ENCODE measurements around the gene FBN2.
"Not testable (repeated sequence)": the region's sequence is repeated elsewhere in the genome, so short reads cannot be mapped to it uniquely, and the experiment has no call there.

The FBN2 gene

DNA sequence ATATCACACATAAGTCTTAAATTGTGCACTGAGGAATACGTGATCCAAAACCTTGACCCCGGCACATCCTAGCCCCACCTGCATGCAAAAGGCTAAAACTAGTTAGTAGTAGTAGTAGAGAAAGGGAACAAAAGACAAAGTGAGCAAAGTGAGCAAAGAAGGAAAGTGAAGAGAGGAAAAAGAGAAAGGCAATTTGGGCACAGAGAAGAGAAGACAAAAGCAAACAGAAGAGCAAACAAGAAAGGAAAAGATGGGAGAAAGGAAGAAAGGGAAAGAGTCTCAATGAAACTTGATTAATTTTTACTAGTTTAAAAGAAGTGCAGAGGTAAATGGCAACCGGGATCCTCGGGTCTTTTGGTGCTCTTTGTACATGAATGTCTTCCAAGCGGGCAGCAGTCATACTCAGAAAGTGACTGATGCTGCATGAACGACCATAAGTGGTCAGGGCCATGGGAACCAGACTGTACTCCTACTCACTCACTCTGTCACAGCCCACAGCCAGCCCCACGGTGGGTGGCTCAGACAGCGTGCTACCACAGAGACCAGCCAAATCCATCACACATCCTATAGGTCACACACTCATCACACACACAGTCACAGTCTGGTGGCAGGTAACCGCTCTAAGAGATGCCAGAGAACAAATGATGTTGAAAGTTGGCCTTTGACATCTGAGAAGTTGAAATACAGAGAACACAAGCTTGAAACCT lies 203.9 kb downstream of the FBN2 start:
- ATAC-seq (ENCODE audit: low read depth) (no peak; the same call in 2 of the 3 replicates), DNase-seq (ENCODE audit: low spot score) (no peak)
- TF ChIP-seq, protein P1, sequence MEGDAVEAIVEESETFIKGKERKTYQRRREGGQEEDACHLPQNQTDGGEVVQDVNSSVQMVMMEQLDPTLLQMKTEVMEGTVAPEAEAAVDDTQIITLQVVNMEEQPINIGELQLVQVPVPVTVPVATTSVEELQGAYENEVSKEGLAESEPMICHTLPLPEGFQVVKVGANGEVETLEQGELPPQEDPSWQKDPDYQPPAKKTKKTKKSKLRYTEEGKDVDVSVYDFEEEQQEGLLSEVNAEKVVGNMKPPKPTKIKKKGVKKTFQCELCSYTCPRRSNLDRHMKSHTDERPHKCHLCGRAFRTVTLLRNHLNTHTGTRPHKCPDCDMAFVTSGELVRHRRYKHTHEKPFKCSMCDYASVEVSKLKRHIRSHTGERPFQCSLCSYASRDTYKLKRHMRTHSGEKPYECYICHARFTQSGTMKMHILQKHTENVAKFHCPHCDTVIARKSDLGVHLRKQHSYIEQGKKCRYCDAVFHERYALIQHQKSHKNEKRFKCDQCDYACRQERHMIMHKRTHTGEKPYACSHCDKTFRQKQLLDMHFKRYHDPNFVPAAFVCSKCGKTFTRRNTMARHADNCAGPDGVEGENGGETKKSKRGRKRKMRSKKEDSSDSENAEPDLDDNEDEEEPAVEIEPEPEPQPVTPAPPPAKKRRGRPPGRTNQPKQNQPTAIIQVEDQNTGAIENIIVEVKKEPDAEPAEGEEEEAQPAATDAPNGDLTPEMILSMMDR (IDR thresholded peaks at IDR 0.05; ENCODE audit: poor library complexity, severe bottlenecking) = no peak
- Histone ChIP-seq H3K27ac (ENCODE audit: poor library complexity, severe bottlenecking) (no peak overlapping the region), H3K4me3 (ENCODE audit: severe bottlenecking) (no peak overlapping the region), H3K36me3 (ENCODE audit: low read depth) (peaks cover 100% of the 10 kb centered on the region), H3K4me1 (ENCODE audit: insufficient read depth, poor library complexity, severe bottlenecking) (no peaks in the 10 kb centered on the region), H3K9me3 (ENCODE audit: severe bottlenecking) (no peaks in the 10 kb centered on the region), H3K27me3 (ENCODE audit: insufficient read depth, poor library complexity, severe bottlenecking) (no peaks in the 10 kb centered on the region)

DNA sequence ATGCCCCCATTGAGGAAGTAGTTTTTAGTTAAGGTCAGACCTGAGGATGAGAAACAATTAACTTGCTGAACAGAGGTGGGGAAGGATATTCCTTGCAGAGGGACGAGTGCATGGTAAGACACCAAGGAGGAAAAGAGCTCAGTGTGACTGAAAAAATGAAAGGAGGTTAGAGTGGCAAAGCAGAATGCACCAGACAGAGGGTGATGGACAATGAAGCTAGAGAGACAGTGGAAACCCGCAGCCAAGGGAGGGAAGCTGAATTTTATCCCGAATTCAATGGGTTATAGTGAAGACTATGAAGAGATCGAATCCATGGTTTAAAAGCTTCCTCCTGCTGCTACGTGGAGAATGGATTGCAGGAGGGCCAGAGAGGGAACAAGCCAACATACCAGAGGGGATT lies 206.8 kb downstream of the FBN2 start:
- TF ChIP-seq, protein P1 (IDR thresholded peaks at IDR 0.05; ENCODE audit: poor library complexity, severe bottlenecking) = no peak
- H3K4me3 ChIP-seq (ENCODE audit: severe bottlenecking) = no peak overlapping the region
- DNase-seq (ENCODE audit: low spot score) (no peak), ATAC-seq (ENCODE audit: low read depth) (no peak)
- H3K27ac ChIP-seq (ENCODE audit: poor library complexity, severe bottlenecking) = no peak overlapping the region
- H3K4me1 ChIP-seq (ENCODE audit: insufficient read depth, poor library complexity, severe bottlenecking) = no peaks in the 10 kb centered on the region
- no peaks in the 10 kb centered on the region for H3K9me3 ChIP-seq (ENCODE audit: severe bottlenecking)
- H3K27me3 ChIP-seq (ENCODE audit: insufficient read depth, poor library complexity, severe bottlenecking) = no peaks in the 10 kb centered on the region
- H3K36me3 ChIP-seq (ENCODE audit: low read depth) = peaks cover 100% of the 10 kb centered on the region

DNA sequence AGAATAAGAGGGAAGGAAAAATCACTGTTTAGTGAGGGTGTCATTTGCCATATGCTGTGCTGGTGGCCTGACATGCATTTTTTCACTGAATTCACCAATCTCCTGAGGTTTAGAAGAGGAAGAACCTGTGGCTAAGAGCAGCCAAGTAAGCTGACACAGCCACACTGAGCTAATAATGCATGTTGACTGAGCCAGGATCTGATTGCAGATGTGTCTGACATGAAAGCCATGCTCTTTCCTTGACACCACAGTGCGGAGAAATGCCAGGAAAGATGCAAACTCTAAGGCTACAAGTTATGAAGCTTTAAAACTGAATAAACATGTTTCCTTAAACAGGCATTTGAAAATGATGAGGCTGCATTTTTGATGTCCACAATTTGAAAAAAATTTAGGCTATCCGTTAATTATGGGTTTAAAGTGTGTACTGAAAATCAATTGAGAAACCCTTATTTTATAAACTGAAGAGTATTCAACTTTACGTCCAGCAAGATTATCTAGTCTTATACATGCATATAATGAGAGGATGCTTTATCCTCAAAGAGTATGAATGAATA lies 208.6 kb downstream of the FBN2 start:
- Histone ChIP-seq H3K36me3 (ENCODE audit: low read depth) (peaks cover 95% of the 10 kb centered on the region), H3K27ac (ENCODE audit: poor library complexity, severe bottlenecking) (no peak overlapping the region), H3K9me3 (ENCODE audit: severe bottlenecking) (no peaks in the 10 kb centered on the region), H3K4me1 (ENCODE audit: insufficient read depth, poor library complexity, severe bottlenecking) (no peaks in the 10 kb centered on the region), H3K27me3 (ENCODE audit: insufficient read depth, poor library complexity, severe bottlenecking) (no peaks in the 10 kb centered on the region), H3K4me3 (ENCODE audit: severe bottlenecking) (no peak overlapping the region)
- DNase-seq (ENCODE audit: low spot score) = no peak
- TF ChIP-seq, protein P1 (IDR thresholded peaks at IDR 0.05; ENCODE audit: poor library complexity, severe bottlenecking) = no peak
- ATAC-seq (ENCODE audit: low read depth) = no peak

DNA sequence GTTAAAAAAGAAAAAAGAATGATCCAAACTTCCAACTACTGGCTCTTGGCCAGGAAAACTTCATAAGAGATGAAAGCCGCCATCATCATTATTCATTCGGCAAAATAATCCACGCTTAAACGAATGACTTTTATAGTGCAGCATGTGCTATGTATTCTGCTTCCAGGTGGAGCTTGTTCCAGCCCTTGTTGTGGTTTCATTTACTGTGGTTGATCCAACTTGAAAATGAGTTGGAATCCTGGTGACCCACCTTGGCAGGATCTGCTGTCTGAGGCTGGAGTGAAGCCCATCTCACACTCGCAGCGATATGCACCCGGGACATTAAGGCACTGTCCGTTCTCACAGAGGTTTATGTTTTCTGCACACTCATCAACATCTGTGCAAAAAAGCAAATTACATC lies 209.6 kb downstream of the FBN2 start:
- ATAC-seq (ENCODE audit: low read depth) = no peak
- no peaks in the 10 kb centered on the region for H3K4me1 ChIP-seq (ENCODE audit: insufficient read depth, poor library complexity, severe bottlenecking)
- TF ChIP-seq, protein P1 (IDR thresholded peaks at IDR 0.05; ENCODE audit: poor library complexity, severe bottlenecking) = no peak

DNA sequence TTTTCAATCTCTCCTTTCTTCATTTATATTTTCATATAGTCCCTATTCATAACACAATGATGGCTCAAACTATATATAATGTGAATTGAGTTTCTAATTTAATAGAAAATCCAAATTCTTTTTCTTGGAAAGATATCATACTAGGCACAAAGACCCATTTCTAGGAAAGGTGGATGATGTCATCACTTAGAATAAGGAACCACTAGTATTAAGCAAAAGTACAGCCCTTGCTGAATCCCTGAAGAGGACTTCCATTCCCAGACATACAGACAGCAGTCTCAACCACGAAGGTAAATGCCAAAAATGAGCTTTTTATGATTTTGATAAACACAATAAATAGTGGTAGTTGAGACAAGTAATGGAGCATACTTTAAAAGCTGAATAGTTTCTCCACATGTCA lies 210.0 kb downstream of the FBN2 start:
- H3K4me3 ChIP-seq (ENCODE audit: severe bottlenecking) = no peak overlapping the region
- DNase-seq (ENCODE audit: low spot score) (no peak), ATAC-seq (ENCODE audit: low read depth) (no peak)
- H3K9me3 ChIP-seq (ENCODE audit: severe bottlenecking) = no peaks in the 10 kb centered on the region
- H3K36me3 ChIP-seq (ENCODE audit: low read depth) = peaks cover 80% of the 10 kb centered on the region
- no peak overlapping the region for H3K27ac ChIP-seq (ENCODE audit: poor library complexity, severe bottlenecking)
- H3K27me3 ChIP-seq (ENCODE audit: insufficient read depth, poor library complexity, severe bottlenecking) = no peaks in the 10 kb centered on the region
- TF ChIP-seq, protein P1 (IDR thresholded peaks at IDR 0.05; ENCODE audit: poor library complexity, severe bottlenecking) = no peak
- H3K4me1 ChIP-seq (ENCODE audit: insufficient read depth, poor library complexity, severe bottlenecking) = no peaks in the 10 kb centered on the region

More for the DNA sequence above, 209.6 kb downstream of the FBN2 start:
- Histone ChIP-seq H3K27me3 (ENCODE audit: insufficient read depth, poor library complexity, severe bottlenecking) (no peaks in the 10 kb centered on the region), H3K36me3 (ENCODE audit: low read depth) (peaks cover 84% of the 10 kb centered on the region), H3K27ac (ENCODE audit: poor library complexity, severe bottlenecking) (no peak overlapping the region), H3K9me3 (ENCODE audit: severe bottlenecking) (no peaks in the 10 kb centered on the region), H3K4me3 (ENCODE audit: severe bottlenecking) (no peak overlapping the region)
- no peak for DNase-seq (ENCODE audit: low spot score)

DNA sequence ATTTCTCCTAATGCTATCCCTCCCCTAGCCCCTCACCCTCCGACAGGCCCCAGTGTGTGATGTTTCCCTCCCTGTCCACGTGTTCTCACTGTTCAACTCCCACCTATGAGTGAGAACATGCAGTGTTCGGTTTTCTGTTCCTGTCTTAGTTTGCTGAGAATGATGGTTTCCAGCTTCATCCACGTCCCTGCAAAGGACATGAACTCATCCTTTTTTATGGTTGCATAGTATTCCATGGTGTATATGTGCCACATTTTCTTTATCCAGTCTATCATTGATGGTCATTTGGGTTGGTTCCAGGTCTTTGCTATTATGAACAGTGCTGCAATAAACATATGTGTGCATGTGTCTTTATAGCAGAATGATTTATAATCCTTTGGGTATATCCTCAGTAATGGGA lies 216.6 kb downstream of the FBN2 start:
- not testable (repeated sequence) for H3K4me3 ChIP-seq (ENCODE audit: severe bottlenecking); H3K9me3 ChIP-seq (ENCODE audit: severe bottlenecking); H3K27ac ChIP-seq (ENCODE audit: poor library complexity, severe bottlenecking); H3K27me3 ChIP-seq (ENCODE audit: insufficient read depth, poor library complexity, severe bottlenecking); DNase-seq (ENCODE audit: low spot score); ATAC-seq (ENCODE audit: low read depth)
- Histone ChIP-seq H3K36me3 (ENCODE audit: low read depth) (peaks cover 37% of the 10 kb centered on the region), H3K4me1 (ENCODE audit: insufficient read depth, poor library complexity, severe bottlenecking) (peaks cover 37% of the 10 kb centered on the region)
